Esophagus muscularis mucosa (tissue), 3 donors: Measurements from ENCODE around the gene SERPINF2.

Experiments
- CTCF ChIP-seq, 3 experiments: fragments of 200-600 bp in 2 of 3; fragments of 450-650 bp in 1 of 3; sonication (generic) in 2 of 3; IDR thresholded peaks; one replicate each; pipeline ENCODE4 v1.5.1; 2017 to 2019; ENCODE audit warnings: antibody characterized with exemption in 3 of 3, mild to moderate bottlenecking in 2 of 3, moderate library complexity in 1 of 3
- POLR2A ChIP-seq: fragments of 450-650 bp; IDR thresholded peaks from one replicate; pipeline ENCODE4 v1.6.1; 2017; ENCODE audit warnings: antibody characterized with exemption, moderate library complexity, mild to moderate bottlenecking, low read depth
- POLR2AphosphoS5 ChIP-seq, 2 donors: sonication (generic); formaldehyde crosslinking; IDR thresholded peaks; one replicate each; pipeline ENCODE4 v1.6.1; 2017; ENCODE audit warnings: antibody characterized with exemption in 2 of 2

DNA sequence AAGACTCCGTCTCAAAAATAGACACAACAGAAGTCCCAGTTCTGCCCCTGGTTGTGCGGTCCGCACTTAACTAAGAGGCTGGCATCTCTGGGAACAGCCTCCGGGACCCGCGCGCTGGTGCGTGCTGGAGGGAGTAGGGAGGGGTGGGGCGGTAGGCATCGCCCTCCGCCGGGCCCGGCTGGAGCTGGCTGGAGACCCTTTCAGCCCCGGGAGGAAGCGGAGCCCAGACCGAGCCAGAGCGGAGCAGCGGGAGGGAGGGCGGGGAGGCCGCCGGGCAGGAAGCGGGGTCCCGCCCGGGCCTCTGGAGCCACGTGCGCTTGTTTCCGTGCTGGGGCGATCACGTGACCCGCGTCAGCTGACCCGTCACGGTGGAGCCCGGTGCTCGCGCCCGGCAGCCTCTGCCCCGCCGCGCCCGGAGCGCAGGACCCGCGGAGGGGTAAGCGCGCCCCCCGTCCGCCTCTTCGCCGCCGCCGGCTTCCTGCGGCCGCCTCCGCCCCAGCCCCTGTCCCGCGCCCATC lies 18.3 kb upstream of the SERPINF2 start, which contains the start of gene WDR81:
- TF ChIP-seq CTCF (IDR thresholded peaks at IDR 0.05) (no peak), POLR2AphosphoS5 (IDR thresholded peaks at IDR 0.05) (peak; percentile 70 to 86), POLR2A (no peak)
